H1 (cell line): ENCODE results near the gene ACTN4. TPM values are rescaled to one million over a fixed set of nuclear protein-coding genes. Genes with fewer than 3 reads are reported as not detected.

ENCODE experiments used
- CTCF ChIA-PET: fragments of 300-600 bp; sonication (Branson Sonifier 250); formaldehyde crosslinking; loops from one replicate; lab custom pipeline; 2021; ENCODE audit not compliant: partially characterized antibody; lab: Charles Lee
- POLR2A ChIA-PET: fragments of 300-600 bp; sonication (Branson Sonifier 250); formaldehyde crosslinking; loops from one replicate; lab custom pipeline; 2021; ENCODE audit warnings: inconsistent platforms; ENCODE audit not compliant: partially characterized antibody; lab: Charles Lee
- DNase-seq, 2 experiments: peaks; one replicate each; pipeline versions ENCODE4 v3.0.0 to v3.0.0-alpha.2; 2010 to 2022; ENCODE audit warnings: low spot score in 2 of 2, low read depth in 1 of 2, mixed read lengths in 1 of 2
- FAIRE-seq: peaks from 2 replicates; lab custom pipeline; 2011; peaks lifted over from hg19 to GRCh38; lab: Jason Lieb, UNC
- H2AFZ ChIP-seq: 2 replicates; pipeline ENCODE4 v1.8.1; 2012; ENCODE audit warnings: low read length, inconsistent platforms
- H2AK5ac ChIP-seq: 2 replicates; pipeline ENCODE4 v1.6.1; 2013; ENCODE audit warnings: low read depth, low read length
- H2BK120ac ChIP-seq: replicated peaks from 2 replicates; pipeline ENCODE3; 2013; ENCODE audit warnings: low read depth, low read length, inconsistent platforms
- H2BK12ac ChIP-seq: 2 replicates; pipeline ENCODE4 v1.6.1; 2013; ENCODE audit warnings: low read depth, low read length
- H2BK15ac ChIP-seq: 2 replicates; pipeline ENCODE4 v1.6.1; 2013; ENCODE audit warnings: low read length
- H2BK20ac ChIP-seq: 2 replicates; pipeline ENCODE4 v1.6.1; 2013; ENCODE audit warnings: low read length
- H2BK5ac ChIP-seq: 2 replicates; pipeline ENCODE4 v1.6.1; 2013; ENCODE audit warnings: low read depth, low read length
- H3K14ac ChIP-seq: 2 replicates; pipeline ENCODE4 v1.6.1; 2013; ENCODE audit warnings: inconsistent platforms; ENCODE audit not compliant: insufficient read length
- H3K18ac ChIP-seq: 2 replicates; pipeline ENCODE4 v1.6.1; 2013; ENCODE audit warnings: low read length; ENCODE audit errors: extremely low read depth
- H3K23ac ChIP-seq: 2 replicates; pipeline ENCODE4 v1.6.1; 2013; ENCODE audit warnings: inconsistent platforms; ENCODE audit not compliant: insufficient read length
- H3K23me2 ChIP-seq: 2 replicates; pipeline ENCODE4 v1.6.1; 2013; ENCODE audit warnings: low read depth, low read length
- H3K27ac ChIP-seq: 2 replicates; pipeline ENCODE4 v1.6.1; 2011; ENCODE audit warnings: low read depth, low read length, inconsistent platforms
- H3K27me3 ChIP-seq, 4 experiments: replicated peaks in 1 of 4; 1 replicate in 1 of 4; 2 replicates in 3 of 4; pipeline versions ENCODE4 v1.6.1 to v1.8.1; 2011 to 2013; ENCODE audit warnings: low read length in 3 of 4, mild to moderate bottlenecking in 3 of 4, inconsistent platforms in 2 of 4, mixed read lengths in 2 of 4, moderate library complexity in 1 of 4; ENCODE audit not compliant: control insufficient read depth in 3 of 4, insufficient read depth in 3 of 4; ENCODE audit errors: extremely low read depth in 1 of 4
- H3K36me3 ChIP-seq, 4 experiments: 2 replicates each; pipeline versions ENCODE4 v1.6.1 to v1.8.1; 2011 to 2013; ENCODE audit warnings: mild to moderate bottlenecking in 4 of 4, low read length in 3 of 4, moderate library complexity in 2 of 4, control low read depth in 1 of 4, inconsistent platforms in 1 of 4; ENCODE audit not compliant: insufficient read depth in 4 of 4, control insufficient read depth in 2 of 4
- H3K4ac ChIP-seq: replicated peaks from 2 replicates; pipeline ENCODE3; 2013; ENCODE audit warnings: low read length, low read depth, mixed read lengths, inconsistent platforms; ENCODE audit not compliant: insufficient read length
- H3K4me1 ChIP-seq, 4 experiments: replicated peaks in 1 of 4; 1 replicate in 1 of 4; 2 replicates in 3 of 4; pipeline versions ENCODE4 v1.6.1 to v1.8.1; 2011 to 2013; ENCODE audit warnings: low read length in 3 of 4, inconsistent platforms in 2 of 4, mixed read lengths in 1 of 4; ENCODE audit not compliant: insufficient read depth in 4 of 4, control insufficient read depth in 3 of 4
- H3K4me2 ChIP-seq, 2 experiments: 2 replicates each; pipeline versions ENCODE4 v1.6.1 to v1.8.1; 2011 to 2013; ENCODE audit warnings: low read depth in 2 of 2, low read length in 2 of 2, control low read depth in 1 of 2, inconsistent platforms in 1 of 2, mild to moderate bottlenecking in 1 of 2; ENCODE audit not compliant: insufficient read depth in 1 of 2
- H3K4me3 ChIP-seq, 4 experiments: fragments of 200-600, 300-600 bp in 1 of 4; sonication (generic), shearing (Covaris generic), sonication (Bioruptor Twin) in 1 of 4; 2 replicates each; pipeline versions ENCODE4 v1.5.1 to v1.8.1; 2011 to 2016; ENCODE audit warnings: low read length in 4 of 4, low read depth in 3 of 4, control low read depth in 2 of 4, inconsistent platforms in 2 of 4, mild to moderate bottlenecking in 2 of 4, mixed read lengths in 1 of 4, moderate library complexity in 1 of 4; ENCODE audit not compliant: insufficient read depth in 2 of 4; ENCODE audit errors: extremely low read depth in 1 of 4
- H3K56ac ChIP-seq: replicated peaks from 2 replicates; pipeline ENCODE3; 2013; ENCODE audit warnings: low read depth, mild to moderate bottlenecking, mixed read lengths, low read length, inconsistent platforms; ENCODE audit not compliant: insufficient read length
- H3K79me1 ChIP-seq: 2 replicates; pipeline ENCODE4 v1.6.1; 2013; ENCODE audit warnings: low read depth, low read length, control low read depth
- H3K79me2 ChIP-seq, 2 experiments: 2 replicates each; pipeline versions ENCODE4 v1.6.1 to v1.8.1; 2012 to 2013; ENCODE audit warnings: low read length in 2 of 2, mild to moderate bottlenecking in 2 of 2, inconsistent platforms in 1 of 2; ENCODE audit not compliant: insufficient read depth in 2 of 2, control insufficient read depth in 1 of 2
- H3K9ac ChIP-seq, 4 experiments: replicated peaks in 1 of 4; 1 replicate in 1 of 4; 2 replicates in 3 of 4; pipeline versions ENCODE4 v1.6.1 to v1.8.1; 2011 to 2013; ENCODE audit warnings: low read depth in 3 of 4, low read length in 3 of 4, control low read depth in 2 of 4, mild to moderate bottlenecking in 2 of 4, moderate library complexity in 2 of 4, inconsistent platforms in 1 of 4; ENCODE audit errors: extremely low read depth in 1 of 4
- H3K9me3 ChIP-seq, 2 experiments: 2 replicates each; pipeline versions ENCODE4 v1.6.1 to v1.8.1; 2012 to 2013; ENCODE audit warnings: mild to moderate bottlenecking in 2 of 2, moderate library complexity in 2 of 2, control low read depth in 1 of 2, inconsistent platforms in 1 of 2, low read depth in 1 of 2, low read length in 1 of 2, mixed read lengths in 1 of 2; ENCODE audit not compliant: insufficient read depth in 2 of 2
- H4K20me1 ChIP-seq, 2 experiments: replicated peaks in 1 of 2; 2 replicates each; pipeline versions ENCODE3 to v1.8.1; 2011 to 2013; ENCODE audit warnings: inconsistent platforms in 2 of 2, low read length in 2 of 2, mild to moderate bottlenecking in 1 of 2; ENCODE audit not compliant: insufficient read depth in 2 of 2, control insufficient read depth in 1 of 2
- H4K5ac ChIP-seq: 2 replicates; pipeline ENCODE4 v1.6.1; 2013; ENCODE audit warnings: low read length, low read depth, mixed read lengths, inconsistent platforms; ENCODE audit not compliant: insufficient read length
- H4K8ac ChIP-seq: 2 replicates; pipeline ENCODE4 v1.8.0; 2013; ENCODE audit warnings: mild to moderate bottlenecking, moderate library complexity, low read length, inconsistent platforms; ENCODE audit not compliant: insufficient read depth; ENCODE audit errors: extremely low read depth
- H4K91ac ChIP-seq: replicated peaks from 2 replicates; pipeline ENCODE3; 2013; ENCODE audit warnings: low read length, mixed read lengths, inconsistent platforms; ENCODE audit not compliant: insufficient read length
- ATF3 ChIP-seq: IDR thresholded peaks from 2 replicates; pipeline ENCODE4 v1.6.1; 2011; ENCODE audit warnings: low read depth, mild to moderate bottlenecking, low read length; ENCODE audit not compliant: insufficient read depth
- CHD1 ChIP-seq: IDR thresholded peaks from 2 replicates; pipeline ENCODE4 v1.6.1; 2012; ENCODE audit warnings: low read depth, low read length, improper control_type of control experiment
- CREB1 ChIP-seq: IDR thresholded peaks from 2 replicates; pipeline ENCODE4 v1.6.1; 2012; ENCODE audit warnings: inconsistent platforms
- FOSL1 ChIP-seq: IDR thresholded peaks from 2 replicates; pipeline ENCODE4 v1.6.1; 2011; ENCODE audit warnings: mild to moderate bottlenecking, low read depth, low read length, moderate library complexity; ENCODE audit not compliant: insufficient read depth
- GABPA ChIP-seq: IDR thresholded peaks from 2 replicates; pipeline ENCODE4 v1.6.1; 2011; ENCODE audit warnings: mild to moderate bottlenecking, low read length, moderate library complexity, borderline replicate concordance; ENCODE audit not compliant: insufficient read depth
- KDM4A ChIP-seq: IDR thresholded peaks from one replicate; pipeline ENCODE4 v1.7.1; 2012; ENCODE audit warnings: low read depth, mild to moderate bottlenecking, moderate library complexity, low read length, inconsistent platforms; ENCODE audit not compliant: severe bottlenecking
- KDM5A ChIP-seq: fragments of 200-600 bp; IDR thresholded peaks from 2 replicates; pipeline ENCODE4 v1.7.1; 2012; ENCODE audit warnings: mild to moderate bottlenecking, low read length, inconsistent platforms, mixed read lengths
- RAD21 ChIP-seq, 2 experiments: IDR thresholded peaks in 1 of 2; conservative IDR thresholded peaks in 1 of 2; 2 replicates each; pipeline ENCODE4 v1.6.1; 2011; ENCODE audit warnings: low read depth in 2 of 2, low read length in 2 of 2, improper control_type of control experiment in 1 of 2, inconsistent platforms in 1 of 2, mild to moderate bottlenecking in 1 of 2, moderate library complexity in 1 of 2
- SIRT6 ChIP-seq: IDR thresholded peaks from one replicate; pipeline ENCODE4 v1.7.1; 2012; ENCODE audit warnings: low read length, inconsistent platforms
- SIX5 ChIP-seq: IDR thresholded peaks from 2 replicates; pipeline ENCODE4 v1.6.1; 2011; ENCODE audit warnings: mild to moderate bottlenecking, low read depth, low read length
- SP1 ChIP-seq: IDR thresholded peaks from 2 replicates; pipeline ENCODE4 v1.6.1; 2011; ENCODE audit warnings: low read depth, low read length
- ZNF274 ChIP-seq: IDR thresholded peaks from 2 replicates; pipeline ENCODE4 v1.7.0; 2012; ENCODE audit warnings: low read length, borderline replicate concordance; ENCODE audit errors: extremely low read depth
- WGBS, 2 experiments: shearing (Covaris generic) in 1 of 2; methylation state at CpG; one replicate each; pipeline versions ENCODE4 v1.1.6 to v1.1.7; 2013 to 2015; ENCODE audit warnings: low lambda C conversion rate in 2 of 2, mixed read lengths in 2 of 2, inconsistent platforms in 1 of 2, low coverage in 1 of 2, missing lambda C conversion rate in 1 of 2; ENCODE audit not compliant: insufficient replicate concordance in 2 of 2, insufficient coverage in 1 of 2, insufficient read length in 1 of 2; ENCODE audit errors: extremely low coverage in 1 of 2, missing lambda C conversion rate in 1 of 2; 5-methylcytosine and 5-hydroxymethylcytosine counted together
- polyA plus RNA-seq, 7 experiments: library from polyadenylated mRNA; depleted of rRNA in 3 of 7; stranded (reverse) in 5 of 7; unstranded in 2 of 7; fragments of >200 nt in 5 of 7; fragments of 200-250 nt in 2 of 7; gene quantifications; 1 replicate in 5 of 7; 2 replicates in 1 of 7; 4 replicates in 1 of 7; pipeline versions ENCODE4 v1.2.1 to v1.2.3, GENCODE V29; 2011 to 2013; ENCODE audit warnings: missing spikeins in 2 of 7, mixed read lengths in 2 of 7
- total RNA-seq: library from RNA; stranded (reverse); fragmentation: NEBNext Ultra II Directional; extraction: Animal tissue kit (Norgen Biotek cat#: 25700); gene quantifications from 2 replicates; pipeline ENCODE4 v1.2.1, GENCODE V29; 2021
- TF ChIP-seq, protein P1 (sequence below): IDR thresholded peaks from 2 replicates; pipeline ENCODE4 v1.6.1; 2011; ENCODE audit warnings: low read length, improper control_type of control experiment

ACTN4 gene
- total and polyA plus RNA-seq, 2 of the 8 experiments (the other 6 are each of a cell fraction or from before 2014, with no cell fraction given): 211 to 520 TPM

DNA sequence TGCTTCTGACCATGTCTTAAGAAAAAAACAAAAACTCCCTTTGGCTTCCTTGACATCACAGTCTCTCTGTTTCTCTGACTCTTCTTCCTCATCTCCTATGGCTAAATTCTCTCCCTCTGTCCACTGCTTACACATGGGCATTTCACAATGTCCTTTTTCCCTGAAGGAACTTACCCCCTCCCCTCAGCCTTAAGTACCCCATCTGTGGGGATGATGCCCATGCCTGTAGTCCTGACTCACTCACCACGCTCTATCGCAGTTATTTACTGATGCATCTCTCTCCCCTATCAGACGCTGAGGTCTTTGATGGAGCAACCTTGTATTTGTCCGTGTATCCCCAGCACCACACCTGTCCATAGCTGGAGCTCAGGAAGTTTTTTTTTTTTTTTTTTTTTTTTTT is 32.4 kb downstream of the ACTN4 start:
- H2BK15ac ChIP-seq: no peak overlapping the region
- peaks cover 32 to 90% of the 10 kb centered on the region in 2 experiments for H3K79me2 ChIP-seq
- peaks cover 25% of the 10 kb centered on the region for H3K79me1 ChIP-seq
- H4K5ac ChIP-seq: no peak overlapping the region
- 88% methylated on average over 4 of the region's 4 CpGs; no CpG with 5 or more reads in 1 of the 2 experiments for WGBS, 2 experiments
- no peak overlapping the region for H2BK5ac ChIP-seq
- H3K4me2 ChIP-seq: no peak overlapping the region
- no peak overlapping the region for H3K9ac ChIP-seq
- H3K4me3 ChIP-seq: no peak overlapping the region
- no peaks in the 10 kb centered on the region for H3K9me3 ChIP-seq
- no peaks in the 10 kb centered on the region for H3K36me3 ChIP-seq
- no peak overlapping the region for H2BK120ac ChIP-seq
- H3K4me1 ChIP-seq: peaks cover 12 to 34% (median 30%) of the 10 kb centered on the region in 4 experiments
- no peak overlapping the region for H4K8ac ChIP-seq
- no peak for FAIRE-seq
- no peak for DNase-seq
- no peak overlapping the region for H3K23ac ChIP-seq
- H2BK12ac ChIP-seq: no peak overlapping the region
- no peaks in the 10 kb centered on the region for H3K27me3 ChIP-seq
- no peak overlapping the region for H3K18ac ChIP-seq
- peaks cover 2 to 22% of the 10 kb centered on the region in 2 experiments for H4K20me1 ChIP-seq
- POLR2A ChIA-PET: interaction anchor here (0.6 to 23.4 kb wide), 5 partner anchors 13 to 250 kb away, joined by 3 to 495 read pairs (median 47); partner anchors contain the start of genes ACTN4 and SARS2
- H2AFZ ChIP-seq: no peak overlapping the region
- H3K56ac ChIP-seq: no peak overlapping the region
- H3K14ac ChIP-seq: no peak overlapping the region
- no peak overlapping the region for H4K91ac ChIP-seq
- CTCF ChIA-PET: interaction anchor here (1.3 kb wide), 1 partner anchor 10 kb away, joined by 3 read pairs; no protein-coding TSS in a partner anchor
- H3K27ac ChIP-seq: no peak overlapping the region
- no peaks in the 10 kb centered on the region for H3K23me2 ChIP-seq
- H2BK20ac ChIP-seq: no peak overlapping the region
- no peak overlapping the region for H2AK5ac ChIP-seq
- H3K4ac ChIP-seq: no peak overlapping the region
- TF ChIP-seq SIX5 (no peak), FOSL1 (no peak), CHD1 (no peak), SIRT6 (no peak), KDM5A (no peak), CREB1 (no peak), RAD21 (IDR thresholded peaks at IDR 0.05 in 1 of 2, conservative IDR thresholded peaks at IDR 0.05 in 1 of 2; ENCODE audit: low read depth in 2 of 2, low read length in 2 of 2) (no peak), KDM4A (no peak), GABPA (no peak), ATF3 (no peak), SP1 (no peak), ZNF274 (no peak)
- TF ChIP-seq, protein P1, sequence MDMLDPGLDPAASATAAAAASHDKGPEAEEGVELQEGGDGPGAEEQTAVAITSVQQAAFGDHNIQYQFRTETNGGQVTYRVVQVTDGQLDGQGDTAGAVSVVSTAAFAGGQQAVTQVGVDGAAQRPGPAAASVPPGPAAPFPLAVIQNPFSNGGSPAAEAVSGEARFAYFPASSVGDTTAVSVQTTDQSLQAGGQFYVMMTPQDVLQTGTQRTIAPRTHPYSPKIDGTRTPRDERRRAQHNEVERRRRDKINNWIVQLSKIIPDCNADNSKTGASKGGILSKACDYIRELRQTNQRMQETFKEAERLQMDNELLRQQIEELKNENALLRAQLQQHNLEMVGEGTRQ: no peak
